ENCODE measurements around the gene SLC15A4.

The SLC15A4 gene

GRCh38 chr12:128745772-128746689 lies 77.7 kb downstream of the SLC15A4 start:
- DNase-seq, result no peak

GRCh38 chr12:128743916-128744315 lies 79.8 kb downstream of the SLC15A4 start:
- no peak for DNase-seq

Data from activated T-cell treated with anti-CD3 and anti-CD28 coated beads, Interleukin-2, amount 50 U/mL, for 48 hours (primary cell).